Endothelial cell of umbilical vein (primary cell): ENCODE results near the gene CNTN5.

Experiments
- EZH2 ChIP-seq: IDR thresholded peaks from 2 replicates; pipeline ENCODE4 v1.6.1; 2012; ENCODE audit warnings: borderline replicate concordance, low read depth, mild to moderate bottlenecking, moderate library complexity, low read length, inconsistent platforms; ENCODE audit not compliant: severe bottlenecking
- FOS ChIP-seq: IDR thresholded peaks from 2 replicates; pipeline ENCODE4 v1.6.1; 2011; ENCODE audit warnings: mild to moderate bottlenecking, low read length, moderate library complexity, borderline replicate concordance; ENCODE audit not compliant: insufficient read depth
- GATA2 ChIP-seq: IDR thresholded peaks from 2 replicates; pipeline ENCODE4 v1.7.0; 2011; ENCODE audit warnings: low read depth, mild to moderate bottlenecking, moderate library complexity, mixed read lengths, low read length; ENCODE audit not compliant: insufficient read length, insufficient read depth
- JUN ChIP-seq: IDR thresholded peaks from 2 replicates; pipeline ENCODE4 v1.6.1; 2011; ENCODE audit warnings: borderline replicate concordance, low read depth; ENCODE audit not compliant: insufficient read length, insufficient read depth
- MYC ChIP-seq: IDR thresholded peaks from one replicate; pipeline ENCODE4 v1.6.1; 2011; ENCODE audit warnings: mild to moderate bottlenecking, low read depth, low read length
- POLR2A ChIP-seq: IDR thresholded peaks from 2 replicates; pipeline ENCODE4 v1.6.1; 2012; ENCODE audit warnings: low read depth, mild to moderate bottlenecking, control low read depth, low read length
- POLR2AphosphoS5 ChIP-seq: IDR thresholded peaks from 2 replicates; pipeline ENCODE4 v1.6.1; 2012; ENCODE audit warnings: low read depth, mild to moderate bottlenecking, control low read depth, low read length, moderate library complexity; ENCODE audit not compliant: insufficient read depth
- TF ChIP-seq, protein P1 (sequence below), 2 donors: IDR thresholded peaks; 1 replicate in 1 of 2; 2 replicates in 1 of 2; pipeline ENCODE4 v1.5.1; 2011; ENCODE audit warnings: low read length in 2 of 2, mild to moderate bottlenecking in 2 of 2, moderate library complexity in 2 of 2, control low read depth in 1 of 2, inconsistent platforms in 1 of 2, low read depth in 1 of 2; ENCODE audit not compliant: insufficient read depth in 1 of 2; ENCODE audit errors: extremely low read depth in 1 of 2
- TF ChIP-seq, protein P2 (sequence below): IDR thresholded peaks from 2 replicates; pipeline ENCODE4 v1.6.1; 2011; ENCODE audit not compliant: insufficient read depth, insufficient read length

DNA sequence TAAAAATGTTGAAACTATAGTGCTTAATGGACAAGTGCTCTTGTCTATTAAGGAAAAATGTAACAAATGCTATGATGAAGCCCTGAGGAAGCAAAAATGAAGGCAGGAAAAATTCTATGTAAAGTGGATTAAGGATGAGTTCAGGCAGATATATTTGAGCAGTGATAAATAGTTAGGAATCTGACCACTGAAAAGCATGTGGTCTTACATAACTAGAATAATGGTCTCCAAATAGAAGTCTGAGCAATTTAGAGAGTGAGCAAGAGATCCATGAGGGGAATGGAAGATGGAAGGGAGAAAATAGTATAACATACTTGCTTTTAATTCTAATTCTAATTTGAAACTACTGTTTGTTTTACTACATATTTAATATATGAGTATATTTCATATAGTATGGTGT lies 1155.7 kb downstream of the CNTN5 start:
- TF ChIP-seq, protein P1, sequence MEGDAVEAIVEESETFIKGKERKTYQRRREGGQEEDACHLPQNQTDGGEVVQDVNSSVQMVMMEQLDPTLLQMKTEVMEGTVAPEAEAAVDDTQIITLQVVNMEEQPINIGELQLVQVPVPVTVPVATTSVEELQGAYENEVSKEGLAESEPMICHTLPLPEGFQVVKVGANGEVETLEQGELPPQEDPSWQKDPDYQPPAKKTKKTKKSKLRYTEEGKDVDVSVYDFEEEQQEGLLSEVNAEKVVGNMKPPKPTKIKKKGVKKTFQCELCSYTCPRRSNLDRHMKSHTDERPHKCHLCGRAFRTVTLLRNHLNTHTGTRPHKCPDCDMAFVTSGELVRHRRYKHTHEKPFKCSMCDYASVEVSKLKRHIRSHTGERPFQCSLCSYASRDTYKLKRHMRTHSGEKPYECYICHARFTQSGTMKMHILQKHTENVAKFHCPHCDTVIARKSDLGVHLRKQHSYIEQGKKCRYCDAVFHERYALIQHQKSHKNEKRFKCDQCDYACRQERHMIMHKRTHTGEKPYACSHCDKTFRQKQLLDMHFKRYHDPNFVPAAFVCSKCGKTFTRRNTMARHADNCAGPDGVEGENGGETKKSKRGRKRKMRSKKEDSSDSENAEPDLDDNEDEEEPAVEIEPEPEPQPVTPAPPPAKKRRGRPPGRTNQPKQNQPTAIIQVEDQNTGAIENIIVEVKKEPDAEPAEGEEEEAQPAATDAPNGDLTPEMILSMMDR (IDR thresholded peaks at IDR 0.05; ENCODE audit: extremely low read depth in 1 of 2, insufficient read depth in 1 of 2, low read depth in 1 of 2, low read length in 2 of 2), result no peak
- TF ChIP-seq POLR2A (no peak), MYC (no peak), EZH2 (no peak), JUN (no peak), POLR2AphosphoS5 (no peak), GATA2 (no peak), FOS (no peak)
- TF ChIP-seq, protein P2, sequence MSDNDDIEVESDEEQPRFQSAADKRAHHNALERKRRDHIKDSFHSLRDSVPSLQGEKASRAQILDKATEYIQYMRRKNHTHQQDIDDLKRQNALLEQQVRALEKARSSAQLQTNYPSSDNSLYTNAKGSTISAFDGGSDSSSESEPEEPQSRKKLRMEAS, result no peak
